ENCODE measurements around the gene DLG2.

- TF ChIP-seq, protein P1, sequence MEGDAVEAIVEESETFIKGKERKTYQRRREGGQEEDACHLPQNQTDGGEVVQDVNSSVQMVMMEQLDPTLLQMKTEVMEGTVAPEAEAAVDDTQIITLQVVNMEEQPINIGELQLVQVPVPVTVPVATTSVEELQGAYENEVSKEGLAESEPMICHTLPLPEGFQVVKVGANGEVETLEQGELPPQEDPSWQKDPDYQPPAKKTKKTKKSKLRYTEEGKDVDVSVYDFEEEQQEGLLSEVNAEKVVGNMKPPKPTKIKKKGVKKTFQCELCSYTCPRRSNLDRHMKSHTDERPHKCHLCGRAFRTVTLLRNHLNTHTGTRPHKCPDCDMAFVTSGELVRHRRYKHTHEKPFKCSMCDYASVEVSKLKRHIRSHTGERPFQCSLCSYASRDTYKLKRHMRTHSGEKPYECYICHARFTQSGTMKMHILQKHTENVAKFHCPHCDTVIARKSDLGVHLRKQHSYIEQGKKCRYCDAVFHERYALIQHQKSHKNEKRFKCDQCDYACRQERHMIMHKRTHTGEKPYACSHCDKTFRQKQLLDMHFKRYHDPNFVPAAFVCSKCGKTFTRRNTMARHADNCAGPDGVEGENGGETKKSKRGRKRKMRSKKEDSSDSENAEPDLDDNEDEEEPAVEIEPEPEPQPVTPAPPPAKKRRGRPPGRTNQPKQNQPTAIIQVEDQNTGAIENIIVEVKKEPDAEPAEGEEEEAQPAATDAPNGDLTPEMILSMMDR (IDR thresholded peaks at IDR 0.05; ENCODE audit: low read length): no peak
- no peak for TF ChIP-seq EZH2 (optimal IDR thresholded peaks at IDR 0.05; ENCODE audit: low read depth, low read length)
These were observed 1129.1 kb downstream of the DLG2 start for GRCh38 chr11:84497981-84498411.

Data from MM.1S (cell line).